ENCODE results near the gene SNRNP35.

Gene SNRNP35

DNA sequence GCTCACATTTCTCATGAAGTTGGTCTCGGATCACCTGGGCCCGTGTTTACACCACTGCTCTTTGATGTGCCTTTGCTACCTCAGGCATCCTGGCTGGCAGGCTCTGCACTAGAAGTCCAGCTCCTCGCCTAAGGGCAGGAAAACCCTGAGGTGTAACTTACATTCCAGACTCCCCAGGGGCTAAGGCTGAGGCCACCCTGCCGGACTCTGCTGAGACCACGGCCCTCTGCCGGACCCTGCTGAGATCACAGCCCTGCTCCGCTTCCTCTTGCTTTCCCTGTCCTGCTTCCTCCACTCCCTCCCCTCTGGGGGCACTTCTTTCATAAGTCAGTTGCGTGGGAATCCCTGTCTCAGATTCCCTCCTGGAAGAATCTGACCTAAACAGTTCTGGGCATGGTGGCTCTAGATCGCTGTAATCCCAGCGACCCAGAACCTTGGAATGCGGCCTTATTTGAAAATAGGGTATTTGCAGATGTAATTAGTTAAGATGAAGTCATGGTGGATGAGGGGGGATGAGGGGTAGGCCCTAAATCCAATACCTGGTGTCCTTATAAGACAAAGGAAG is 58.4 kb downstream of the SNRNP35 start:
- Histone ChIP-seq H3K79me2 (ENCODE audit: insufficient read depth, low read depth) (no peaks in the 10 kb centered on the region), H3K4me2 (no peak overlapping the region), H2AFZ (ENCODE audit: low read depth) (no peak overlapping the region), H3K27me3 (ENCODE audit: insufficient read depth, low read depth) (no peaks in the 10 kb centered on the region), H3K36me3 (ENCODE audit: insufficient read depth) (no peaks in the 10 kb centered on the region), H4K20me1 (ENCODE audit: insufficient read depth) (no peaks in the 10 kb centered on the region), H3K9ac (no peak overlapping the region), H3K4me3 (IDR thresholded peaks at IDR 0.05; ENCODE audit: insufficient read depth, low read depth, low read length) (no peak overlapping the region), H3K27ac (no peak overlapping the region), H3K4me1 (ENCODE audit: low read depth, poor library complexity, severe bottlenecking) (no peaks in the 10 kb centered on the region)
- TF ChIP-seq, protein P1, sequence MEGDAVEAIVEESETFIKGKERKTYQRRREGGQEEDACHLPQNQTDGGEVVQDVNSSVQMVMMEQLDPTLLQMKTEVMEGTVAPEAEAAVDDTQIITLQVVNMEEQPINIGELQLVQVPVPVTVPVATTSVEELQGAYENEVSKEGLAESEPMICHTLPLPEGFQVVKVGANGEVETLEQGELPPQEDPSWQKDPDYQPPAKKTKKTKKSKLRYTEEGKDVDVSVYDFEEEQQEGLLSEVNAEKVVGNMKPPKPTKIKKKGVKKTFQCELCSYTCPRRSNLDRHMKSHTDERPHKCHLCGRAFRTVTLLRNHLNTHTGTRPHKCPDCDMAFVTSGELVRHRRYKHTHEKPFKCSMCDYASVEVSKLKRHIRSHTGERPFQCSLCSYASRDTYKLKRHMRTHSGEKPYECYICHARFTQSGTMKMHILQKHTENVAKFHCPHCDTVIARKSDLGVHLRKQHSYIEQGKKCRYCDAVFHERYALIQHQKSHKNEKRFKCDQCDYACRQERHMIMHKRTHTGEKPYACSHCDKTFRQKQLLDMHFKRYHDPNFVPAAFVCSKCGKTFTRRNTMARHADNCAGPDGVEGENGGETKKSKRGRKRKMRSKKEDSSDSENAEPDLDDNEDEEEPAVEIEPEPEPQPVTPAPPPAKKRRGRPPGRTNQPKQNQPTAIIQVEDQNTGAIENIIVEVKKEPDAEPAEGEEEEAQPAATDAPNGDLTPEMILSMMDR (conservative IDR thresholded peaks at IDR 0.05; ENCODE audit: low read depth, low read length), result no peak
